Ectodermal cell (in vitro differentiated cells): ENCODE results near the gene HPCAL1.

Experiments
- H3K27ac ChIP-seq: 2 replicates; pipeline ENCODE4 v1.7.0; 2013; ENCODE audit warnings: mild to moderate bottlenecking, low read depth, low read length; ENCODE audit not compliant: insufficient read depth, poor library complexity, severe bottlenecking
- H3K27me3 ChIP-seq: 2 replicates; pipeline ENCODE4 v1.7.0; 2013; ENCODE audit warnings: mild to moderate bottlenecking, low read length; ENCODE audit not compliant: insufficient read depth, control insufficient read depth, poor library complexity, severe bottlenecking
- H3K36me3 ChIP-seq: one replicate; pipeline ENCODE4 v1.7.0; 2013; ENCODE audit warnings: low read length; ENCODE audit not compliant: control insufficient read depth, insufficient read depth
- H3K4me1 ChIP-seq: one replicate; pipeline ENCODE4 v1.7.0; 2013; ENCODE audit warnings: low read length; ENCODE audit not compliant: control insufficient read depth, insufficient read depth
- H3K4me3 ChIP-seq: 2 replicates; pipeline ENCODE4 v1.7.0; 2013; ENCODE audit warnings: low read depth, low read length, control low read depth; ENCODE audit not compliant: insufficient read depth
- H3K9me3 ChIP-seq: 2 replicates; pipeline ENCODE4 v1.7.0; 2013; ENCODE audit warnings: mild to moderate bottlenecking, low read length, moderate library complexity; ENCODE audit not compliant: control insufficient read depth
- WGBS, 2 experiments: methylation state at CpG; one replicate each; pipeline ENCODE4 v1.1.7; 2013; ENCODE audit warnings: missing lambda C conversion rate in 2 of 2; 5-methylcytosine and 5-hydroxymethylcytosine counted together

HPCAL1 gene

GRCh38 chr2:10390369-10390801 lies 87.7 kb downstream of the HPCAL1 start:
- H3K27me3 ChIP-seq = no peaks in the 10 kb centered on the region
- H3K9me3 ChIP-seq = no peaks in the 10 kb centered on the region
- no peaks in the 10 kb centered on the region for H3K4me1 ChIP-seq
- H3K4me3 ChIP-seq = no peak overlapping the region
- no peaks in the 10 kb centered on the region for H3K36me3 ChIP-seq
- WGBS, 2 experiments = 92 to 95% methylated on average over 6 of the region's 6 CpGs
- no peak overlapping the region for H3K27ac ChIP-seq

DNA sequence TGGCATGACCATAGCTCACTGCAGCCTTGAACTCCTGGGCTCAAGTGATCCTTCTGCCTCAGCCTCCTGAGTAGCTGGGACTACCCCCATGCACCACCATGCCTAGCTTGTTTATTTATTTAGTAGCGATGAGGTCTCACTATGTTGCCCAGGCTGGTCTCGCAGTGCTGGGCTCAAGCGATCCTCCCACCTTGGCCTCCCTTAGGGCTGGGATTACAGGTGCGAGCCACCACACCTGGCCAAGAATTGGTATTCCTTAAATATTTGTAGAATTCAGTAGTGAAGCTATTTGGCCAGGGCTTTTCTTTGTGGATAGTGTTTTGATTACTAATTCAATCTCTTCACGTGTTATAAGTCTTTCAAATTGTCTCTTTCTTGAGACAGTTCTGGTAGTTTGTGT lies 89.4 kb downstream of the HPCAL1 start:
- 97 to 99% methylated on average over 5 of the region's 5 CpGs for WGBS, 2 experiments
- Histone ChIP-seq H3K4me3 (no peak overlapping the region), H3K27me3 (no peaks in the 10 kb centered on the region)

GRCh38 chr2:10392548-10392947 lies 89.8 kb downstream of the HPCAL1 start:
- Histone ChIP-seq H3K4me3 (no peak overlapping the region), H3K27me3 (no peaks in the 10 kb centered on the region), H3K4me1 (no peaks in the 10 kb centered on the region), H3K27ac (no peak overlapping the region), H3K9me3 (no peaks in the 10 kb centered on the region), H3K36me3 (no peaks in the 10 kb centered on the region)
- 59 to 65% methylated on average over 6 of the region's 6 CpGs for WGBS, 2 experiments

More for the DNA sequence above, 89.4 kb downstream of the HPCAL1 start:
- no peaks in the 10 kb centered on the region for H3K4me1 ChIP-seq
- H3K9me3 ChIP-seq = no peaks in the 10 kb centered on the region
- no peak overlapping the region for H3K27ac ChIP-seq
- no peaks in the 10 kb centered on the region for H3K36me3 ChIP-seq

DNA sequence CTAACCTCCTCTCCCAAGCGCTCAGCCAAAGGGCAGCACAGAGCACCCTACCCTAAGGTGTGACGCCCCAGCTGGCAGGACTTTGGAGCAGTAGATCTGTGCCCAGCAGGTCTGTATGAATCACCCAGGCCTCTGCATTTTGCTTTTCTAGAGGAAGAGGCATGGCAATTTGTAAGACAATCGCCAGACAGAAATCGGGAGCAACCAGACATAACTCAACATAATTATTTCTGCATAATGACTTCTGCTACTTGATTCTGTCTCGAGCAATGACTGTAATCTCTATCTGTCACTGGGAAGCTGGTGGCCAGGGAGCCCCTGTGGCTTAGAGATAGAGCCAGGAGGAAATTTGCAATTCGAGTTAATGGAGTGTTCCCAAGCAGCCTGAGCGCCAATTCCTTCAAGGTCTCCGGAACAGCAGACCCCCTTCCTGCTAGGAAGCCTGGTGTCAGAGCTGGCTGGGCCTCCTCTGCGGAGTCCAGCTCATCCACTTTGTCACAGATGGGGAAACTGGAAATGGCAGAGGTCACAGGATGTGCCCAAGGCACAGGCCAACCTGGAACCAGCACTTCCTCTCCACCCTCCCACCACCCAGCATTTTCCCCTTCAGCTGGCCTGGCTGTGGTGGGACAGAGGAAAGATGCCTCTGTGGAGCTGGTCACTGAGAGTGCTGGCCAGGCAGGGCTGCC lies 90.4 kb downstream of the HPCAL1 start:
- no peak overlapping the region for H3K27ac ChIP-seq
- no peaks in the 10 kb centered on the region for H3K36me3 ChIP-seq
- no peak overlapping the region for H3K4me3 ChIP-seq
- no peaks in the 10 kb centered on the region for H3K9me3 ChIP-seq
- no peaks in the 10 kb centered on the region for H3K27me3 ChIP-seq
- WGBS, 2 experiments = 49 to 57% methylated on average over 9 of the region's 9 CpGs
- H3K4me1 ChIP-seq = no peaks in the 10 kb centered on the region

GRCh38 chr2:10393640-10393982 lies 90.9 kb downstream of the HPCAL1 start:
- no peaks in the 10 kb centered on the region for H3K36me3 ChIP-seq
- H3K27ac ChIP-seq = no peak overlapping the region
- 94% methylated on average over 4 of the region's 4 CpGs for WGBS, 2 experiments
- H3K4me1 ChIP-seq = no peaks in the 10 kb centered on the region
- no peaks in the 10 kb centered on the region for H3K27me3 ChIP-seq
- H3K9me3 ChIP-seq = no peaks in the 10 kb centered on the region
- no peak overlapping the region for H3K4me3 ChIP-seq

DNA sequence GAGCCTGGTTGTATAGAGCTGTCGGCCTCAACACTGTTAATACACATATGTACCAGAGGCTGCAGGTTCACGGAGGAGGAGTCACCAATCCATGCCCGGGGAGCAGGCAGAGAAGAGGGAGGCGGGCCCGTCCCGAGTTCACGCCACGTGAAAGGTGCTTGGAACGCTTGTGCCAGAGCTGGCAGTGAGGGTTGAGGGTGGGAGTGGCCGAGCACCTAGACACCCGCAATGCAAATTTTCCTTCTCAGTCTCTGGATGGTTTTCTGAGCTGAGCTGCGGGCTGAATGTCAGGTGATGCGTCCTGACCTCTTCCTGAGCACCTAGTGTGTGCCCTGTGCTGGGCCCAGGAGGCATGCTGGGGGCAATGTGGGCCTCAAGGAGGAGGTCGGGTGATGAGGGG lies 93.2 kb downstream of the HPCAL1 start:
- H3K9me3 ChIP-seq = no peaks in the 10 kb centered on the region
- no peak overlapping the region for H3K4me3 ChIP-seq
- no peaks in the 10 kb centered on the region for H3K4me1 ChIP-seq
- H3K36me3 ChIP-seq = no peaks in the 10 kb centered on the region
- H3K27me3 ChIP-seq = no peaks in the 10 kb centered on the region
- H3K27ac ChIP-seq = no peak overlapping the region
- 88% methylated on average over 14 of the region's 14 CpGs for WGBS, 2 experiments

DNA sequence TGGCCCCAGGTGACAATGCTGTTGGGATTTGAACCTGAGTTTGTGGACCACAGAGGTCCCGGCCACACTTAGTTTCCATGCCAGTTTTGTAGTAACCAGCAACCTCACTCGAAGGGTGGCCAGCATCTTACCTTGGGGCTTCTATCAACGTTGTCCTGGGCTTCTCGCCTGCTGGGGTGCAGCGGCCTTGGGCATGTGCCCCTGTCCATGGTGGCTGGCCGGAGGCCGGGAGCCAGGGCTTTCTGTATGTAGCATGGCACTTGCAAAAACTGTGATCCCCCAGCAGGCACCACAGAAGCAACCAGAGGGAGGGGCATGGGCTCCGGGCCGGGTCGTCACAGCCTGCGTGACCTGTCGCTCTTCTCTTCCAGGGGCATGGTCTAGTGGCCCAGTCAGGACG lies 93.8 kb downstream of the HPCAL1 start:
- H3K27ac ChIP-seq = no peak overlapping the region
- H3K36me3 ChIP-seq = no peaks in the 10 kb centered on the region
- H3K9me3 ChIP-seq = no peaks in the 10 kb centered on the region
- 91 to 92% methylated on average over 13 of the region's 13 CpGs for WGBS, 2 experiments
- no peaks in the 10 kb centered on the region for H3K4me1 ChIP-seq
- H3K4me3 ChIP-seq = no peak overlapping the region
- H3K27me3 ChIP-seq = no peaks in the 10 kb centered on the region

DNA sequence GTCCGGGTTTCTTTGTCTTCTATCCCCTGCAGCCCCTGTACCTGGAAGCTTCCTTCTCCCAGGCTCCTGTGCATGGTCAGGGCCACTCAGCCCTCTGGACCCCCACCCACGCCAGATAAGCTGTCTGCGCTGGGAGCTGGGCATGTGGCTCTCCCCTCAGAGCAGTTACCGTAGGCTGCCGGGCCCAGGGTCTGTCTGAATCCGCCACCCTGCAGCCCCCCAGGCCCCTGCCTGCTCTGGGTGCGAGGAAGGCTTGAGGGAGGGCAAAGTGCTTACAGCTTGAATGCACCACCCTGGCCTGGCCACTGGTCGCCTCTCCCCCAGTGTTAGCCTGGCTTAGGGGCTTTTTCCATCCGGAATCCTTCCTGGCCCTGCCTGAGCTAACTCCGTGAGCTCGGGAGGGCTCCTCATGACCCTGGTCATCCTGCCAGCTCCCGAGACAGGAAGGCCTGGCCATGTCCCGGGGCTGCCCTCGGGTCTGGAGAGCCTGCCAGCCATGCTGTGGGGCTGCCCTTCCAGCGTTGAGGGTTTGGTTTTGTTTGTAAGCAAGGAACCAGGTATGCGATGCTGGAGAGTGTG lies 94.7 kb downstream of the HPCAL1 start:
- 92 to 93% methylated on average over 16 of the region's 16 CpGs for WGBS, 2 experiments
- no peaks in the 10 kb centered on the region for H3K27me3 ChIP-seq

DNA sequence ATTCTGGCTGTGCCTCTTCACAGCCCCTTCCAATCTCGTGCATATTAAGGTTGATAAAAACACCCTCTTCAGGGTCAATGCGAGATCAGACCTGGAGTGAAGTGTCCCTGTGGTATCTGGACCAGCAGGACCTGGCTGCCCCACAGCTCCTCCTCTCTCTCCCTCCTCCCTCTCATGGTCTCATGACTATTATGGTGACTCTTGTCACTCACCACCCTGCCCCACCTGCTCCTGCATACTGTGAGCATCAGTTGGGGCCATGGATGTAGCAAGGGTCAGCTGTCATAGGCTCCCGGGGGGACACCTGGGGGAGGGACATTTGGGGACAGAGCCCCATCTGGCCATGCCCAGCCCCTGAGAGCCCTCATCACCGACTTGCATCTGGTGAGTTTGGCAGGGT lies 95.2 kb downstream of the HPCAL1 start:
- H3K4me1 ChIP-seq = no peaks in the 10 kb centered on the region
- no peaks in the 10 kb centered on the region for H3K27me3 ChIP-seq
- no peak overlapping the region for H3K27ac ChIP-seq
- H3K4me3 ChIP-seq = no peak overlapping the region
- no peaks in the 10 kb centered on the region for H3K36me3 ChIP-seq
- H3K9me3 ChIP-seq = no peaks in the 10 kb centered on the region
- 88 to 89% methylated on average over 4 of the region's 4 CpGs for WGBS, 2 experiments

More for the DNA sequence above, 94.7 kb downstream of the HPCAL1 start:
- H3K9me3 ChIP-seq = no peaks in the 10 kb centered on the region
- no peak overlapping the region for H3K27ac ChIP-seq
- no peaks in the 10 kb centered on the region for H3K4me1 ChIP-seq
- no peaks in the 10 kb centered on the region for H3K36me3 ChIP-seq
- no peak overlapping the region for H3K4me3 ChIP-seq

- Histone ChIP-seq H3K9me3 (no peaks in the 10 kb centered on the region), H3K4me1 (no peaks in the 10 kb centered on the region), H3K4me3 (no peak overlapping the region), H3K27me3 (no peaks in the 10 kb centered on the region), H3K27ac (no peak overlapping the region), H3K36me3 (no peaks in the 10 kb centered on the region)
- WGBS, 2 experiments = 95 to 96% methylated on average over 14 of the region's 14 CpGs
Observed at GRCh38 chr2:10398496-10398895, 95.8 kb downstream of the HPCAL1 start.
